DMS79 (cell line): ENCODE data around the gene SPRYD4.

Source experiments
- DNase-seq: peaks from one replicate; lab custom pipeline; 2025; lab: John Stamatoyannopoulos, UW

Gene SPRYD4

GRCh38 chr12:56521590-56522371, 53.4 kb downstream of the SPRYD4 start, which contains the start of gene RBMS2:
RBMS2 (plus strand) TSS chr12:56521820; CDS start chr12:56522024, 204 bp downstream.
- peak; percentile 39 for DNase-seq

GRCh38 chr12:56522411-56523193, 54.2 kb downstream of the SPRYD4 start:
- DNase-seq, result no peak

- no peak for DNase-seq
Measured at GRCh38 chr12:56528846-56529245, 60.5 kb downstream of the SPRYD4 start.
